Measurements from ENCODE around the gene ADAM22.

GRCh38 chr7:88116235-88116795, 182.3 kb downstream of the ADAM22 start:
- TF ChIP-seq CTCF (IDR thresholded peaks at IDR 0.05) (no peak), POLR2A (IDR thresholded peaks at IDR 0.05) (no peak)
